Lower leg skin (tissue), 4 donors: ENCODE results near the gene COL3A1. TPM values are rescaled to one million over a fixed set of nuclear protein-coding genes. Genes with fewer than 3 reads are reported as not detected.

Source experiments
- DNase-seq, 2 donors: peaks; one replicate each; pipeline ENCODE4 v3.0.0-alpha.2; 2019; ENCODE audit warnings: low spot score in 2 of 2
- H3K4me3 ChIP-seq: fragments of 200-600 bp; sonication (generic); 2 replicates; pipeline ENCODE4 v1.5.1; 2017; ENCODE audit warnings: mild to moderate bottlenecking, low read depth; ENCODE audit not compliant: poor library complexity, severe bottlenecking
- POLR2A ChIP-seq, 2 donors: fragments of 450-650 bp; IDR thresholded peaks; one replicate each; pipeline ENCODE4 v1.6.1; 2016 to 2017; ENCODE audit warnings: antibody characterized with exemption in 2 of 2, mild to moderate bottlenecking in 1 of 2, moderate library complexity in 1 of 2
- WGBS, 2 donors: methylation state at CpG; one replicate each; pipeline ENCODE4 v1.1.5; 2018; 5-methylcytosine and 5-hydroxymethylcytosine counted together
- intact Hi-C: fragments of 100-400 bp; cut with DNase I; formaldehyde crosslinking; loops from one replicate; pipeline ENCODE4 v1.15.0; 2023; ENCODE audit warnings: low total_unique reads
- total RNA-seq, 4 donors: library from RNA; depleted of rRNA; stranded (reverse); fragments of >200 nt; gene quantifications; one replicate each; pipeline ENCODE4 v1.1.0, GENCODE V29; 2016
- TF ChIP-seq, protein P1 (sequence below), 3 donors: fragments of 450-650 bp; IDR thresholded peaks; one replicate each; pipeline ENCODE4 v1.5.1; 2016; ENCODE audit warnings: antibody characterized with exemption in 3 of 3, mild to moderate bottlenecking in 3 of 3, moderate library complexity in 2 of 3

The COL3A1 gene
- total RNA-seq, 4 donors from 2014 or later = 16.7 to 142 (median 24.9) TPM

DNA sequence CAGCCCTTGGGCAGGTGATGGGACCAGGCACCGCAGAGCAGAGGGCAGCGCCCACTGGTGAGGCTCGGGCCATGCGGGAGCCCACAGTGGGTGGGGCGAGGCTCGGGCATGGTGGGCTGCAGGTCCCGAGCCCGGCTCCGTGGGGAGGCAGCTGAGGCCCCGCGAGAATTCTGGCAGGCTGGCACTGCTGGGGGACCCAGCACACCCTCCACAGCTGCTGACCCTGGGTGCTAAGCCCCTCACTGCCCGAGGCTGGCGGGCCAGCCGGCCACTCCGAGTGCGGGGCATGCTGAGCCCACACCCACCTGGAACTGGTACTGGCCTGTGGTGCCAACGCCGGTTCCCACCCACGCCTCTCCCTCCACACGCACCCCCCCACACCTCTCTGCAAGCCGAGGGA is 29.7 kb upstream of the COL3A1 start:
- WGBS, 2 donors = 91 to 93% methylated on average over 16 to 20 of the region's 21 CpGs
- DNase-seq = no peak
- no peak overlapping the region for H3K4me3 ChIP-seq
- intact Hi-C loops = no loop called here
- no peak for TF ChIP-seq POLR2A (IDR thresholded peaks at IDR 0.05)
- TF ChIP-seq, protein P1, sequence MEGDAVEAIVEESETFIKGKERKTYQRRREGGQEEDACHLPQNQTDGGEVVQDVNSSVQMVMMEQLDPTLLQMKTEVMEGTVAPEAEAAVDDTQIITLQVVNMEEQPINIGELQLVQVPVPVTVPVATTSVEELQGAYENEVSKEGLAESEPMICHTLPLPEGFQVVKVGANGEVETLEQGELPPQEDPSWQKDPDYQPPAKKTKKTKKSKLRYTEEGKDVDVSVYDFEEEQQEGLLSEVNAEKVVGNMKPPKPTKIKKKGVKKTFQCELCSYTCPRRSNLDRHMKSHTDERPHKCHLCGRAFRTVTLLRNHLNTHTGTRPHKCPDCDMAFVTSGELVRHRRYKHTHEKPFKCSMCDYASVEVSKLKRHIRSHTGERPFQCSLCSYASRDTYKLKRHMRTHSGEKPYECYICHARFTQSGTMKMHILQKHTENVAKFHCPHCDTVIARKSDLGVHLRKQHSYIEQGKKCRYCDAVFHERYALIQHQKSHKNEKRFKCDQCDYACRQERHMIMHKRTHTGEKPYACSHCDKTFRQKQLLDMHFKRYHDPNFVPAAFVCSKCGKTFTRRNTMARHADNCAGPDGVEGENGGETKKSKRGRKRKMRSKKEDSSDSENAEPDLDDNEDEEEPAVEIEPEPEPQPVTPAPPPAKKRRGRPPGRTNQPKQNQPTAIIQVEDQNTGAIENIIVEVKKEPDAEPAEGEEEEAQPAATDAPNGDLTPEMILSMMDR (IDR thresholded peaks at IDR 0.05) = no peak

DNA sequence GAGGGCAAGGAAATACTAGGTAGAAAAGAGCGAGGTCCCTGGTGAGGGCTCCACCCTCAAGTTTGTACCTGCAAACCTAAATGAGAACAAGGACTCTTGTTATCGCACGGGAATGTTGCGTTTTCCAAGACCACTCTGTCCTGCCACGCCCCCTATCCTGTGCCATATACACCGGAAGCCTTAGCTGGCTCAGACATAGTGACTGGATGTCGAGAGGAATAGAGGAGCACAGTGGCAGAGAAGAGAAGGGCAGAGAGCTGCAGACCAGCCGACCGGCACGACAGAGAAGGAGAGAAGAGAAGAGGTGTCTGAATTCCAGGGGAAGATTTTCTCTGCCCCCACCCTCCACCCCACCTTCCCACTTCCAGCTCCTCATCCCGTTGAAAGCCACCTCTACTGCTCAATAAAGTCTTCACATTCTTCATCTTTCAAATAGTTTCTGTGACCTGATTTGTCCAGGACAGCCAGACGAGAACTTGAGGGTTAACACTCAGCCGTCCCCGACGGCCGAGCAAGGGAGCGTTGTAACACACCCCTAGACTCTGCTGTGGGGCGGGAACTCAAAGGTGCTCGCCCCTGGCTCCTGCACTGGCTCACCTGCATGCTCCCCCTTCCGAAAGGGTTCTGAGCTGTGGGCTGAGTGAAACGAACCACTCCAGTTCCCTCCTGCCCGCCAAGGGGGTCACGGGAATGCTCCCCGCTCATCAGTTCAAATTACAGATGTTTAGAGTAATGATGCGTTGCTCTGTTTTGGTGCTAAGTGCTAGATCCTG is 24.9 kb upstream of the COL3A1 start:
- TF ChIP-seq, protein P1 (IDR thresholded peaks at IDR 0.05) = no peak
- TF ChIP-seq POLR2A (IDR thresholded peaks at IDR 0.05) = no peak
- H3K4me3 ChIP-seq = no peak overlapping the region
- no peak for DNase-seq
- WGBS, 2 donors = 94 to 96% methylated on average over 25 of the region's 25 CpGs
- intact Hi-C loops = no loop called here

DNA sequence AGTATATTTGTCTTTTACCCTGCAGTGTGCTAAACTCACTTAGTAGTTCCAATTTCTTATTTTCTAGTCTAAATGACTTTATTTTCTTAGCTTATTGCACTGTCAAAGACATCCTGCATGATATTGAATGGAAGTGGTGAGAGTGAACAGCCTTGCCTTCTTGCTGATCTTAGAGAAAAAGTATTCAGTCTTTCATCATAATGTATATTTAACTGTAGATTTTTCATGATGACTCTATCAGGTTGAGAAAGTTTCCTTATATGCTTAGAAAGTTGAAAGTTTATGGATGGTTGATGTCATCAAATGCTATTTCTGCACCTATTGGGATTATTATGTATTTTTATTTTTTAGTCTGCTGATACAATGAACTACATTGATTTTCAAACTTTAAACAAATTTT is 21.3 kb upstream of the COL3A1 start:
- intact Hi-C loops = no loop called here
- no peak for TF ChIP-seq POLR2A (IDR thresholded peaks at IDR 0.05)
- TF ChIP-seq, protein P1 (IDR thresholded peaks at IDR 0.05) = no peak
- H3K4me3 ChIP-seq = no peak overlapping the region
- no peak for DNase-seq

GRCh38 chr2:188956290-188956689 is 17.9 kb upstream of the COL3A1 start:
- DNase-seq = no peak
- whole genome bisulfite sequencing, 2 donors = 88 to 92% methylated on average over 2 of the region's 2 CpGs
- no peak overlapping the region for H3K4me3 ChIP-seq
- no peak for TF ChIP-seq POLR2A (IDR thresholded peaks at IDR 0.05)
- TF ChIP-seq, protein P1 (IDR thresholded peaks at IDR 0.05) = no peak
- intact Hi-C loops = no loop called here

DNA sequence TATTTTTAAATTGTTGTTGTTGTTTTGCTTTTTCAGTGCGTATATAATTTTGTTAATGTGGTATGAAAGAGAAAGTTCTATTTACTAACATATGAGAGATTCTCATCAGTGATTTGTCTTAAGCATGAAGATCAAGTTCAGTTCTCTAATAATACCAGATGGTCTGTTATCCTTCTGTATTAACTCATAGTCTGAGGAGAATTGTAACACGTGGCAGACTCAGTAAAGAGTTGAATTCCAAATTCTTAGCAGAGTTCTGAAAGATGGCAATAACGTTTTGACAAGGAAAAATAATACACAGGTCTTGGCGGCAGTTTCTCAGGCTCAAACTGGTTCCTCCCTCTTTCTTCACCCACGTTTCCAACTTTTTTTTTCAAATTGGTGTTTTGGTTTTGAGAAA is 17.2 kb upstream of the COL3A1 start:
- WGBS, 2 donors = 31 to 32% methylated on average over 5 of the region's 5 CpGs
- H3K4me3 ChIP-seq = no peak overlapping the region
- no peak for DNase-seq
- intact Hi-C loops = no loop called here
- no peak for TF ChIP-seq POLR2A (IDR thresholded peaks at IDR 0.05)
- TF ChIP-seq, protein P1 (IDR thresholded peaks at IDR 0.05) = no peak

DNA sequence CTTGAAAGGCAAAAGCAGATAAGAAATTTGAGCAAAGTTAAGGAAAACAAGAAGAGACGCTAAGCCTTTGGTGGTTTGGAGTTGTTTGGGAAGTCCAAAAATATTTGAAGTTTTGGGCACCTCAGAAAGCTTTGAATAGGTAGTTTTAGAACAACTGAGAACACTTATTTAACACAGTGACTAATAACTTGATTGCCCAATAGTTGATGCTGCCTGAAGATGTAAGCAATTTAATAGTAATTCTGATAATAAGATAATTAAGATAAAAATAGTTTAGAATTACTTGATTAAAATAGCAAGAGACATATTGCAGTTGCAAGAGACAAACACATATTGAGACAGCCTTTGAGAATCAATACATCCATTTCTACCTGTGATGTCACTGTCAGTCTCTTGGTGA is 16.5 kb upstream of the COL3A1 start:
- H3K4me3 ChIP-seq = no peak overlapping the region
- DNase-seq = no peak
- WGBS, 2 donors = 92 to 98% methylated on average over 1 of the region's 1 CpG
- intact Hi-C loops = no loop called here
- TF ChIP-seq, protein P1 (IDR thresholded peaks at IDR 0.05) = no peak
- TF ChIP-seq POLR2A (IDR thresholded peaks at IDR 0.05) = no peak
